ENCODE measurements around the gene TNFSF11.

Gene TNFSF11

DNA sequence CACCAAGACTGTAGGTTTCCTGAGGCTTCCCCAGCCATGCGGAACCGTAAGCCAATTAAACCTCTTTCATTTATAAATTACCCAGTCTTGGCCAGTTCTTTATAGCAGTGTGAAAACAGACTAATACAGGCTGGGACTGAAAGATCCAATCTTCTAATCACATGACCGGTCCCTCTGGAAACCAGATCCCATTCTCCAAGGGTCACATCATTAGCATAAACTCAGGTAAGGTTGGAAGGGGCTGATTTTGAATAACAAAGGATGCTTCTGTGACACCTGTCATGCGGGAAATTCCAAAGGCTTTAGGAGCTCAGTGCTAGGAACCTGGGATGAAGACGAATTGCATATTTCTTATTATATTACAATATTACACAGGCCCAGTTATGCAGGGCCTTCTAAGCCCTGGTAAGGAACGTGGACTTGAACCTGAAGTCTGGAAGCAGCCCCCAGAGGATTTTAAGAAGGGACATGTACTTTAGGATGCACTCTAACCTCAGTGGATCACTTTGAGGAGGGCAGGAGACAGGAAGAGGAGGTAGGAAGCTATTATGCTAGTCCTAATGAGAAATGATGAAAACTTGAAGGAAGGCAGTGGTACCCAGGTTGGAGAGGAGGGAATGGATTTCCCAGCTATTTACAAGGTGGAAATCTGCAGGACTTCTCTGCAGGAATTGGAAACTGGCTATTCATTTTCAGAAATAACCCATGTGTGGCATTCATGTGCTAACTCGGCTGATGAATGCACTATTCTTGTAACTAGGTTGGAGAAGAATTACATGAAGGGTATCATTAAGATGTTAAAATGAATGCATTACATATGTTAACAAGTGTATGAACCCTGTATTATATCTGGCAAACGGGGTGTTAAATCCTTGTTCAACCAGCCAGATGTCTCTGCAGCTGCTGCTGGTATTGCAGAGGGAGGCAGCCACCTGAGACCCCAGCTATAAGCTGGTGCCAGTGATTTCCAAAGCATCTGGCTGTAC lies 19.3 kb downstream of the TNFSF11 start:
- H3K4me1 ChIP-seq (ENCODE audit: control insufficient read depth, insufficient read depth, low read length): peaks cover 44% of the 10 kb centered on the region
- H3K9ac ChIP-seq (ENCODE audit: low read depth, low read length): no peak overlapping the region
- no peaks in the 10 kb centered on the region for H3K9me3 ChIP-seq (ENCODE audit: control insufficient read depth, insufficient read depth, low read length)
- no peaks in the 10 kb centered on the region for H3K36me3 ChIP-seq (ENCODE audit: control insufficient read depth, insufficient read depth, low read length)
- H3K27ac ChIP-seq (ENCODE audit: low read depth, low read length): peak overlapping the region; percentile 80
- peak overlapping the region; percentile 0; the same call in 1 of the 2 replicates for H3K4me3 ChIP-seq (ENCODE audit: low read depth, low read length)
- no peaks in the 10 kb centered on the region for H3K27me3 ChIP-seq (ENCODE audit: control insufficient read depth, insufficient read depth, low read length)

DNA sequence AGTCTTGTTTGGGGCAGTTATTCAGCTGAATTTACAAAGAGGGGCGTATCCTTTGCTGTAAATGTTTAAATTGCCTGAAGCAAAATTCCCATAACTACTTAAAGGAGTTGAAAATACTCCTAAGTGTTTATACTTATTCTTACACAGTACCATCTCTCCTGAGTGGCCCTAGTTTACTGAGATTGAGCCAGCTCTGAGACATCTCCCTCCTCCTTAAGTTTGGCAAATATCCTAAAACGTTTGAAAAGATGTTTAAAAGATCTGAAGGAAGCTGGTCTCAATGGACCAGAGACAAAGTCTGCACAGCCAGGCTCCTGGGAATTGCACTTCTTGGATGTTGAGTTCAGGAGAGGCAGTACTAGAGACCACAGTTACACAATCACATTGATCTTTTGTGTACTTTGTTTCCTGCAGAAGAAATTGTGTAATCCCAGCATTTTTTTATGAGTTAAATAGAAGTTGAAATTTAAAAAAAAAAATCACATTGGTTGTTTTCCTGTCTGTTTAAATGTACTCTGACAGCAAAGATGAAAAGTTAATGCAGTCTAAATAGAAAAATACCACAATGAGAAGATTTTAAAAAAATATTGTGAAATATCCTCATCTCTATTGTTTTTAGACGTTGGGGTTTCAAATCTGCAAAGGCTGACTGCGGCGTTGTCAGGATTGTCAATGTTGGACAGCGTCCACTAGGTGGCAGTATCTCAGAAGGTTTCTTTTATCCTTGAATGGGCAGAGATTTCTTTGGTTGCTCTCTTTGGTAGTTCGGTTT lies 20.7 kb downstream of the TNFSF11 start:
- Histone ChIP-seq H3K27ac (ENCODE audit: low read depth, low read length) (peak overlapping the region; percentile 80), H3K4me1 (ENCODE audit: control insufficient read depth, insufficient read depth, low read length) (peaks cover 44% of the 10 kb centered on the region), H3K36me3 (ENCODE audit: control insufficient read depth, insufficient read depth, low read length) (no peaks in the 10 kb centered on the region), H3K9ac (ENCODE audit: low read depth, low read length) (0 out of 2 replicates have a peak overlapping the region, but pooled peaks have one; percentile 17), H3K9me3 (ENCODE audit: control insufficient read depth, insufficient read depth, low read length) (no peaks in the 10 kb centered on the region), H3K27me3 (ENCODE audit: control insufficient read depth, insufficient read depth, low read length) (no peaks in the 10 kb centered on the region), H3K4me3 (ENCODE audit: low read depth, low read length) (no peak overlapping the region)

DNA sequence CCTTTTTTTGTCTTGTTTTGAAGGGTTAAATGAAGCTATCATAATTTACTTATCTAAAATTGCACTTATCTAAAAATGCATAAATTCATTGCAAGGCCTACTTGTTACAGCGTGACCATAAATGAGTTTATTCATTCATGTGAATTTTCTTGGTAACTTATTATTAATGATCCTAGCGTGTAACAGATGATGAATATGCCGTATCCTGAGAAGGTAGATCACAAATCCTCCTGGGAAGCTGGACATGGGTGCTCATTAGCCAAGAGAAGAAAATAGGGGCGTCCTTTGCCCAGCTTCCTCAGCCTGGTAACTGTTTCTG lies 21.3 kb downstream of the TNFSF11 start:
- Histone ChIP-seq H3K27ac (ENCODE audit: low read depth, low read length) (no peak overlapping the region), H3K4me3 (ENCODE audit: low read depth, low read length) (no peak overlapping the region), H3K9ac (ENCODE audit: low read depth, low read length) (no peak overlapping the region), H3K27me3 (ENCODE audit: control insufficient read depth, insufficient read depth, low read length) (no peaks in the 10 kb centered on the region), H3K9me3 (ENCODE audit: control insufficient read depth, insufficient read depth, low read length) (no peaks in the 10 kb centered on the region), H3K4me1 (ENCODE audit: control insufficient read depth, insufficient read depth, low read length) (peaks cover 44% of the 10 kb centered on the region), H3K36me3 (ENCODE audit: control insufficient read depth, insufficient read depth, low read length) (no peaks in the 10 kb centered on the region)

DNA sequence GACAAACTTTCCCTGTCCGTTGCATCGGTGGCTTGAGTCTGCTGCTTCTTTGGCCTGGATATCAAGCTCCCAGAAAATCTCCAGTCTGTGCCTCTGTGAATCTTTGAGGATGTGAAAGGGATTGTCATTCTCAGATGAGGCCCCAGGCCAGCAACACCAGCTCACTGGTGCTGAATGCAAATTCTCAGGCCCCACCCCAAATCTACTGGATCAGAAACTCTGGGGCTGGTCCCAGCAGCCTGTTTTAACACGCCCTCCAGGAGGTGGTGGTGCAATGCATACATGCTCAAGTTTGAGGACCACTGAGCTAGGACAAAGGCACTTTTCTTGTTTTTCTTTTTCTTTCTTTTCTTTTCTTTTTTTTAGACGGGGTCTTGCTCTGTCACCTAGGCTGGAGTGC lies 23.6 kb downstream of the TNFSF11 start:
- Histone ChIP-seq H3K4me1 (ENCODE audit: control insufficient read depth, insufficient read depth, low read length) (peaks cover 38% of the 10 kb centered on the region), H3K4me3 (ENCODE audit: low read depth, low read length) (no peak overlapping the region), H3K27me3 (ENCODE audit: control insufficient read depth, insufficient read depth, low read length) (no peaks in the 10 kb centered on the region), H3K9ac (ENCODE audit: low read depth, low read length) (no peak overlapping the region), H3K27ac (ENCODE audit: low read depth, low read length) (no peak overlapping the region), H3K9me3 (ENCODE audit: control insufficient read depth, insufficient read depth, low read length) (no peaks in the 10 kb centered on the region), H3K36me3 (ENCODE audit: control insufficient read depth, insufficient read depth, low read length) (peaks cover 19% of the 10 kb centered on the region)

DNA sequence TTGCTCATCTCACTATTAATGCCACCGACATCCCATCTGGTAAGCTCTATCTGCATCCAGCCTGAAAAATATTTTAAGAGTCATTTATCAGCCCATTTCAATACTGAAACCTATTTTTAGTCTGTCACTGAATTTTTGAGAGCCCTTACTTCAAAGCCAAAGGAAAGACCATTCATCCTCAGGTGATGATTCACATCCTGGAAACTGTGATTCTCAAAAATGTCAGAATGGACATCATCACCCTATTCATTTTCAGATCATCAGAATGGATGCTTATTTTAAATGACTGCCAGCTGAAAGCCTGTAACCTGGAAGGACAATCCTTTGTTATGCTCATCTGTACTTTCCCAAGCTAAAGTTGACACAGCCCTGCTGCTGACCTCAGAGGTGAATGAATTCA lies 27.0 kb downstream of the TNFSF11 start:
- Histone ChIP-seq H3K9me3 (ENCODE audit: control insufficient read depth, insufficient read depth, low read length) (no peaks in the 10 kb centered on the region), H3K36me3 (ENCODE audit: control insufficient read depth, insufficient read depth, low read length) (peaks cover 27% of the 10 kb centered on the region), H3K4me3 (ENCODE audit: low read depth, low read length) (no peak overlapping the region), H3K27ac (ENCODE audit: low read depth, low read length) (no peak overlapping the region), H3K4me1 (ENCODE audit: control insufficient read depth, insufficient read depth, low read length) (peaks cover 12% of the 10 kb centered on the region), H3K9ac (ENCODE audit: low read depth, low read length) (no peak overlapping the region), H3K27me3 (ENCODE audit: control insufficient read depth, insufficient read depth, low read length) (no peaks in the 10 kb centered on the region)

DNA sequence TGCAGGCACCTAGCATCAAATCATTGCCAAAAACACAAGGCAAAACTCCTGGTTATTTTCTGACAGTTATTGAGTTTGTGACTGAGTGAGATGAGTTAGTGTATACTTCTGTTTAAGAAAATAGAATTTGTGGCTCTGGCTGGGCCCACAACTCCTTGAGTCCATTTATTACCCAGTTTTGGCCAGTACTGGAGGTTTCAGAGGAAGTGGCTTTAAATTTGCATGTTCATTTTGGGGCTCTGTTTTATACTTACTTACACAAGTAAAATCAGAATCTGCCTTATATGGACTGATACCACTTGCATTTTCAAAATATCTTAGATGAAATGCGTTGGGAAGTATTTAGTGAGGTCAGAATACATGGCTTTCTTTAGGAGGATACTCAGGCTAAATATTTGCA lies 29.0 kb downstream of the TNFSF11 start:
- no peaks in the 10 kb centered on the region for H3K9me3 ChIP-seq (ENCODE audit: control insufficient read depth, insufficient read depth, low read length)
- no peaks in the 10 kb centered on the region for H3K4me1 ChIP-seq (ENCODE audit: control insufficient read depth, insufficient read depth, low read length)
- H3K27me3 ChIP-seq (ENCODE audit: control insufficient read depth, insufficient read depth, low read length): no peaks in the 10 kb centered on the region
- H3K9ac ChIP-seq (ENCODE audit: low read depth, low read length): no peak overlapping the region
- H3K27ac ChIP-seq (ENCODE audit: low read depth, low read length): no peak overlapping the region
- H3K4me3 ChIP-seq (ENCODE audit: low read depth, low read length): no peak overlapping the region
- peaks cover 37% of the 10 kb centered on the region for H3K36me3 ChIP-seq (ENCODE audit: control insufficient read depth, insufficient read depth, low read length)

DNA sequence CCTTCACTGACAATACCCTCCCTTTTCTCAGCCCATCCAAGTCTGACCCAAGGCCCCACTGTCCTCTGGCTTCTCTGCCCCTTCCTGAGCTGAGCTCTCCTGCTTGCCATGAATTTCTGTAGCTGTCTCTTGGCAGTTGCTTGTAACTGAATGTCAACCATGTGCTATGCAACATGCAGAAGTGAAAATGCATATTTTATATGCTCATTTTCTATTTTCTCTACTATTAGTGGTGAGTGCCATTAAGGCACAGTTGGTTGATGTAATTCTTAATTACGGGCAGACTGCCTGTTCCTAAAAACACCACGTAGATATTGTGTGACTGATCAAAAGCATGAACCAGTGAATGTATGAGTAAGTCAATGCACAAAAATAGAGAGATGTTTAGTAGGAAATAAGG lies 29.6 kb downstream of the TNFSF11 start:
- H3K27ac ChIP-seq (ENCODE audit: low read depth, low read length): no peak overlapping the region
- H3K4me1 ChIP-seq (ENCODE audit: control insufficient read depth, insufficient read depth, low read length): no peaks in the 10 kb centered on the region
- H3K27me3 ChIP-seq (ENCODE audit: control insufficient read depth, insufficient read depth, low read length): no peaks in the 10 kb centered on the region
- no peak overlapping the region for H3K4me3 ChIP-seq (ENCODE audit: low read depth, low read length)
- H3K9me3 ChIP-seq (ENCODE audit: control insufficient read depth, insufficient read depth, low read length): no peaks in the 10 kb centered on the region
- peaks cover 37% of the 10 kb centered on the region for H3K36me3 ChIP-seq (ENCODE audit: control insufficient read depth, insufficient read depth, low read length)
- no peak overlapping the region for H3K9ac ChIP-seq (ENCODE audit: low read depth, low read length)

DNA sequence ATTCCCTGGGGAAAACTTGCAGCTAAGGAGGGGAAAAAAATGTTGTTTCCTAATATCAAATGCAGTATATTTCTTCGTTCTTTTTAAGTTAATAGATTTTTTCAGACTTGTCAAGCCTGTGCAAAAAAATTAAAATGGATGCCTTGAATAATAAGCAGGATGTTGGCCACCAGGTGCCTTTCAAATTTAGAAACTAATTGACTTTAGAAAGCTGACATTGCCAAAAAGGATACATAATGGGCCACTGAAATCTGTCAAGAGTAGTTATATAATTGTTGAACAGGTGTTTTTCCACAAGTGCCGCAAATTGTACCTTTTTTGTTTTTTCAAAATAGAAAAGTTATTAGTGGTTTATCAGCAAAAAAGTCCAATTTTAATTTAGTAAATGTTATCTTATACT lies 33.6 kb downstream of the TNFSF11 start:
- Histone ChIP-seq H3K9me3 (ENCODE audit: control insufficient read depth, insufficient read depth, low read length) (no peaks in the 10 kb centered on the region), H3K4me1 (ENCODE audit: control insufficient read depth, insufficient read depth, low read length) (no peaks in the 10 kb centered on the region), H3K36me3 (ENCODE audit: control insufficient read depth, insufficient read depth, low read length) (peaks cover 17% of the 10 kb centered on the region), H3K27ac (ENCODE audit: low read depth, low read length) (no peak overlapping the region), H3K27me3 (ENCODE audit: control insufficient read depth, insufficient read depth, low read length) (no peaks in the 10 kb centered on the region), H3K9ac (ENCODE audit: low read depth, low read length) (no peak overlapping the region), H3K4me3 (ENCODE audit: low read depth, low read length) (no peak overlapping the region)

DNA sequence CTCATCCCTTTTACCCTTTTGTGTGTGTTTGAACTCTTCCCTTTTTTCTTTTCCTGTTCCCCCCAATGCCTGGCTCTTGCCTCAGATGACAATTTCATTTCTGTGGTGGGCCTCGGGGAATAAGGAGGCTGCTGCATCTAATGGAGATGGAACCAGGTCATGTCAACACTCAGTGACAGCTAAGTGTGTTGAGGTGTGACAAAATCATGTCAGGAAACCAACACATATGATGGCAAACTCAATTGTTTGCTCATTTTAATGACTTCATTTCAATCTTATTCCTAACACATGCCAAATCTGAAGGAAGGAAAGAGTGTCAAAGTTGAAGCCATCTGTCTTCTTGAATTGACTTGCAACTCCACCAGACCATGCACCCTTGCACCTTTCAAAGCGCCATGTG lies 36.7 kb downstream of the TNFSF11 start:
- Histone ChIP-seq H3K27ac (ENCODE audit: low read depth, low read length) (no peak overlapping the region), H3K9me3 (ENCODE audit: control insufficient read depth, insufficient read depth, low read length) (no peaks in the 10 kb centered on the region), H3K4me3 (ENCODE audit: low read depth, low read length) (no peak overlapping the region), H3K27me3 (ENCODE audit: control insufficient read depth, insufficient read depth, low read length) (no peaks in the 10 kb centered on the region), H3K9ac (ENCODE audit: low read depth, low read length) (no peak overlapping the region), H3K36me3 (ENCODE audit: control insufficient read depth, insufficient read depth, low read length) (peaks cover 10% of the 10 kb centered on the region), H3K4me1 (ENCODE audit: control insufficient read depth, insufficient read depth, low read length) (no peaks in the 10 kb centered on the region)

DNA sequence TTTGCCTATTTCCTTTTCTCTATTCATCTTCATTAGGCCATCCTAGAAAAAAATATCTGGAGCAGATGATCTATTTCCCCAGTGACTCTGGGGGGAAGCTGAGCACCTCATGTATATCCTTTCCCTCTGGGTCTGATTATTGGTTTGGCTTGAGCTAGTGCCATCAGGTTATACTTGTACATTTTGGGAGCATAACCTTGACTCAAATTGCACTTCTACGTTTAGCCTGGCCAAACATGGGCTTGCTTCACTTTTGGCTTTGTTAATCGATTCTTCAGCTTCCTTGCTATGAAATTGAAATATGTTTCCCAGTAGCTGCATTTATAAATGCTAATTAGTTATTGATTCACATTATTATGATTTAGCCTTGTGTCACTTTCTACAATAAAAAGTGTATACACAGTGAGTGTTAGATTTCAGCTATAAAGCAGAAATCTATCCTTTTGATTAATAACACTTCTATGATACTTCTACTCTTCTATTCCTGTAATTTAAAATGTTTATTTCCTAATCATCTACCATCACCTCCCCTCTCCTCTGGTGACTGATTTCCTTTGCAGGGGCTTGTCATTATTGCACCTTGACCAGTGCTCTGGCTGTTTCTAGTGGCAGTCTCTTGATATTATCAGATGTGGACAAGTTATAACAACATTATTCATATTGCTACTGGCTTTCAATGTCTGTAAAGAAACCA lies 37.3 kb downstream of the TNFSF11 start:
- Histone ChIP-seq H3K36me3 (ENCODE audit: control insufficient read depth, insufficient read depth, low read length) (peaks cover 7% of the 10 kb centered on the region), H3K4me1 (ENCODE audit: control insufficient read depth, insufficient read depth, low read length) (no peaks in the 10 kb centered on the region), H3K9ac (ENCODE audit: low read depth, low read length) (no peak overlapping the region)

More for the DNA sequence above, 37.3 kb downstream of the TNFSF11 start:
- Histone ChIP-seq H3K4me3 (ENCODE audit: low read depth, low read length) (no peak overlapping the region), H3K9me3 (ENCODE audit: control insufficient read depth, insufficient read depth, low read length) (no peaks in the 10 kb centered on the region), H3K27me3 (ENCODE audit: control insufficient read depth, insufficient read depth, low read length) (no peaks in the 10 kb centered on the region), H3K27ac (ENCODE audit: low read depth, low read length) (no peak overlapping the region)

Measured in HUES48 (cell line).